ENCODE data around the gene MRPS25. TPM values are rescaled to one million over a fixed set of nuclear protein-coding genes. Genes with fewer than 3 reads are reported as not detected.

The MRPS25 gene
- total RNA-seq, 1 experiment from 2014 or later, result 45.2 TPM

DNA sequence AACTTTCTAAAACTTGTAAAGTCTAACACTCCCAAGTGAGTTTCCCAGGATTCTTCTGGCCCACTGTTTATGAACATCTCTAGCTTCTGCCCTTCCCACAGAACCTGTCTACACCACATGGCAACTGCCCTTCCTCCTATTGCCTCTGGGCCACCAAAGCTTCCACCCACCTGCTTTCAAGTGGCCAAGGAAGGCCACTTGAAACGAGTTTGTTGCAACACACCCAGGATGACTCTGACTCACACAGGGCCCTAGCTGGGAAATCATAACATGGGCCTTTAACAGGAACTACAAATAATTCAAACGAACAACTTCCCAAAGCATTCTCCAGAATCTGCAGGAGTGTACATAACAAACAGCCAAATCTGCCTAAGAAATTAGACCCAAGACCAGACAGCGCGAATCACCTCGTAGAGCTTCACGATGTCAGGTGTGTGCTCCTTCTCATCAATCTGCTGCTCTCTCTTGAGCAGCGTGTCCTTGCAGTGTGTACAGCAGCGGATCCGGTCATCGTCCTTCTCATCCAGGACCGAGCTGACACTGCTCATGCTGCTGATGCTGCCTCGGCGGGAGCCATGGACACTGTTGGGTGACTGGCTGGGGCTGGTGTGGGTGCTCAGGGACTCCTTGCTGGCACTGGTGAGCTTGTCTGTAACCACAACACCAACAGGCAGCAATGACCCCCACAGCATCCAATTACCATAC lies 17.0 kb upstream of the MRPS25 start:
- Histone ChIP-seq H3K9me3 (ENCODE audit: control insufficient read depth, insufficient read depth, low read depth, low read length) (no peaks in the 10 kb centered on the region), H3K27me3 (ENCODE audit: control insufficient read depth, insufficient read depth, low read length) (no peaks in the 10 kb centered on the region), H3K4me3 (ENCODE audit: low read depth in 2 of 2, low read length in 2 of 2) (no peak overlapping the region), H3K36me3 (ENCODE audit: control insufficient read depth, insufficient read depth, low read length) (peaks cover 8% of the 10 kb centered on the region), H3K27ac (ENCODE audit: low read length) (no peak overlapping the region), H3K4me1 (ENCODE audit: control insufficient read depth, insufficient read depth, low read length) (no peaks in the 10 kb centered on the region)
- intact Hi-C loops (cut with micrococcal nuclease; ENCODE audit: unreplicated experiment), result no loop called here
- POLR2A ChIA-PET, result no interaction called here
- TF ChIP-seq TCF7L2 (IDR thresholded peaks at IDR 0.05; ENCODE audit: low read depth, low read length) (no peak), SIN3A (IDR thresholded peaks at IDR 0.05; ENCODE audit: borderline replicate concordance, insufficient read depth, low read depth, low read length) (no peak), POLR2AphosphoS5 (IDR thresholded peaks at IDR 0.05; ENCODE audit: low read depth, low read length) (no peak)
- TF ChIP-seq, protein P1, sequence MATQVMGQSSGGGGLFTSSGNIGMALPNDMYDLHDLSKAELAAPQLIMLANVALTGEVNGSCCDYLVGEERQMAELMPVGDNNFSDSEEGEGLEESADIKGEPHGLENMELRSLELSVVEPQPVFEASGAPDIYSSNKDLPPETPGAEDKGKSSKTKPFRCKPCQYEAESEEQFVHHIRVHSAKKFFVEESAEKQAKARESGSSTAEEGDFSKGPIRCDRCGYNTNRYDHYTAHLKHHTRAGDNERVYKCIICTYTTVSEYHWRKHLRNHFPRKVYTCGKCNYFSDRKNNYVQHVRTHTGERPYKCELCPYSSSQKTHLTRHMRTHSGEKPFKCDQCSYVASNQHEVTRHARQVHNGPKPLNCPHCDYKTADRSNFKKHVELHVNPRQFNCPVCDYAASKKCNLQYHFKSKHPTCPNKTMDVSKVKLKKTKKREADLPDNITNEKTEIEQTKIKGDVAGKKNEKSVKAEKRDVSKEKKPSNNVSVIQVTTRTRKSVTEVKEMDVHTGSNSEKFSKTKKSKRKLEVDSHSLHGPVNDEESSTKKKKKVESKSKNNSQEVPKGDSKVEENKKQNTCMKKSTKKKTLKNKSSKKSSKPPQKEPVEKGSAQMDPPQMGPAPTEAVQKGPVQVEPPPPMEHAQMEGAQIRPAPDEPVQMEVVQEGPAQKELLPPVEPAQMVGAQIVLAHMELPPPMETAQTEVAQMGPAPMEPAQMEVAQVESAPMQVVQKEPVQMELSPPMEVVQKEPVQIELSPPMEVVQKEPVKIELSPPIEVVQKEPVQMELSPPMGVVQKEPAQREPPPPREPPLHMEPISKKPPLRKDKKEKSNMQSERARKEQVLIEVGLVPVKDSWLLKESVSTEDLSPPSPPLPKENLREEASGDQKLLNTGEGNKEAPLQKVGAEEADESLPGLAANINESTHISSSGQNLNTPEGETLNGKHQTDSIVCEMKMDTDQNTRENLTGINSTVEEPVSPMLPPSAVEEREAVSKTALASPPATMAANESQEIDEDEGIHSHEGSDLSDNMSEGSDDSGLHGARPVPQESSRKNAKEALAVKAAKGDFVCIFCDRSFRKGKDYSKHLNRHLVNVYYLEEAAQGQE (IDR thresholded peaks at IDR 0.05; ENCODE audit: insufficient read depth in 1 of 2, low read depth in 2 of 2, low read length in 1 of 2), result no peak
- TF ChIP-seq, protein P2, sequence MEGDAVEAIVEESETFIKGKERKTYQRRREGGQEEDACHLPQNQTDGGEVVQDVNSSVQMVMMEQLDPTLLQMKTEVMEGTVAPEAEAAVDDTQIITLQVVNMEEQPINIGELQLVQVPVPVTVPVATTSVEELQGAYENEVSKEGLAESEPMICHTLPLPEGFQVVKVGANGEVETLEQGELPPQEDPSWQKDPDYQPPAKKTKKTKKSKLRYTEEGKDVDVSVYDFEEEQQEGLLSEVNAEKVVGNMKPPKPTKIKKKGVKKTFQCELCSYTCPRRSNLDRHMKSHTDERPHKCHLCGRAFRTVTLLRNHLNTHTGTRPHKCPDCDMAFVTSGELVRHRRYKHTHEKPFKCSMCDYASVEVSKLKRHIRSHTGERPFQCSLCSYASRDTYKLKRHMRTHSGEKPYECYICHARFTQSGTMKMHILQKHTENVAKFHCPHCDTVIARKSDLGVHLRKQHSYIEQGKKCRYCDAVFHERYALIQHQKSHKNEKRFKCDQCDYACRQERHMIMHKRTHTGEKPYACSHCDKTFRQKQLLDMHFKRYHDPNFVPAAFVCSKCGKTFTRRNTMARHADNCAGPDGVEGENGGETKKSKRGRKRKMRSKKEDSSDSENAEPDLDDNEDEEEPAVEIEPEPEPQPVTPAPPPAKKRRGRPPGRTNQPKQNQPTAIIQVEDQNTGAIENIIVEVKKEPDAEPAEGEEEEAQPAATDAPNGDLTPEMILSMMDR (IDR thresholded peaks at IDR 0.05), result no peak
- in situ Hi-C loops (cut with HindIII; ENCODE audit: low pct_unique_long_range_greater_than_20kb, low sequenced_read_pairs), result no loop called here
- CTCF ChIA-PET, result no interaction called here
- ATAC-seq, result no peak
- no peak for DNase-seq (ENCODE audit: low read depth, low spot score)
- BruUV-seq (replicated peaks), result no TSS peak

DNA sequence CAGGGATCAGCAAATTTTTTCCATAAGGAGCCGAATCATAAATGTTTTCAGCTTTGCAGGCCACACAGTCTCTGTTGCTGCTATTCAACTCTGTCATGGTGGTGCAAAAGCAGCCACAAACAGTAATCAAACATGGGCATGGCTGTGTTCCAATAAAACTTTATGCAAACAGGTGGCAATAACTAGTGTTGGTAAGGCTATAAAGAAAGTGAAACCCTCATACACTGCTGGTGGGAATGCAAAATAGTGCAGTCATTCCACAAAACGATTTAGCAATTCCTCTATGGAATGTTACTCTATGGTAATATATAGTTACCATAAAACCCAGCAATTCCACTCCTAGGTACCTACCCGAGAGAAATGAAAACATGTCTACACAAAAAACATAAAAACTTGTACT lies 14.0 kb upstream of the MRPS25 start:
- intact Hi-C loops (cut with micrococcal nuclease; ENCODE audit: unreplicated experiment) (no loop called here), in situ Hi-C loops (cut with HindIII; ENCODE audit: low pct_unique_long_range_greater_than_20kb, low sequenced_read_pairs) (no loop called here)
- ATAC-seq (no peak), DNase-seq (ENCODE audit: low read depth, low spot score) (no peak)
- BruUV-seq (replicated peaks), result no TSS peak
- ChIA-PET POLR2A (no interaction called here), CTCF (no interaction called here)
- Histone ChIP-seq H3K9me3 (ENCODE audit: control insufficient read depth, insufficient read depth, low read depth, low read length) (no peaks in the 10 kb centered on the region), H3K4me1 (ENCODE audit: control insufficient read depth, insufficient read depth, low read length) (no peaks in the 10 kb centered on the region), H3K27ac (ENCODE audit: low read length) (no peak overlapping the region), H3K4me3 (ENCODE audit: low read depth in 2 of 2, low read length in 2 of 2) (no peak overlapping the region), H3K27me3 (ENCODE audit: control insufficient read depth, insufficient read depth, low read length) (no peaks in the 10 kb centered on the region), H3K36me3 (ENCODE audit: control insufficient read depth, insufficient read depth, low read length) (peaks cover 12% of the 10 kb centered on the region)
- no peak for TF ChIP-seq POLR2AphosphoS5 (IDR thresholded peaks at IDR 0.05; ENCODE audit: low read depth, low read length)
- TF ChIP-seq, protein P1 (IDR thresholded peaks at IDR 0.05; ENCODE audit: insufficient read depth in 1 of 2, low read depth in 2 of 2, low read length in 1 of 2), result no peak
- no peak for TF ChIP-seq SIN3A (IDR thresholded peaks at IDR 0.05; ENCODE audit: borderline replicate concordance, insufficient read depth, low read depth, low read length)
- TF ChIP-seq TCF7L2 (IDR thresholded peaks at IDR 0.05; ENCODE audit: low read depth, low read length), result no peak
